ENCODE results near the gene TSKU. TPM values are rescaled to one million over a fixed set of nuclear protein-coding genes. Genes with fewer than 3 reads are reported as not detected.

TSKU gene
- total RNA-seq, 1 donor from 2014 or later, result 29.9 TPM

GRCh38 chr11:76765863-76766350 is 17.2 kb upstream of the TSKU start:
- no peak for DNase-seq (ENCODE audit: low spot score)
- H3K4me1 Mint-ChIP-seq (ENCODE audit: unreplicated experiment), result peaks cover 31% of the 10 kb centered on the region
- no peak overlapping the region for H3K27ac Mint-ChIP-seq (ENCODE audit: unreplicated experiment)
- H3K4me3 Mint-ChIP-seq (ENCODE audit: unreplicated experiment), result no peak overlapping the region
- TF ChIP-seq CTCF (IDR thresholded peaks at IDR 0.05; ENCODE audit: unreplicated experiment), result no peak
- H3K27me3 Mint-ChIP-seq (ENCODE audit: unreplicated experiment), result peaks cover 2% of the 10 kb centered on the region
- no peaks in the 10 kb centered on the region for H3K36me3 Mint-ChIP-seq (ENCODE audit: low read depth, unreplicated experiment)
- H3K9me3 Mint-ChIP-seq (ENCODE audit: unreplicated experiment), result no peaks in the 10 kb centered on the region

GRCh38 chr11:76766521-76766920 is 16.6 kb upstream of the TSKU start:
- DNase-seq (ENCODE audit: low spot score), result no peak
- Mint-ChIP-seq H3K4me1 (ENCODE audit: unreplicated experiment) (peaks cover 31% of the 10 kb centered on the region), H3K27me3 (ENCODE audit: unreplicated experiment) (peaks cover 2% of the 10 kb centered on the region), H3K4me3 (ENCODE audit: unreplicated experiment) (no peak overlapping the region), H3K36me3 (ENCODE audit: low read depth, unreplicated experiment) (no peaks in the 10 kb centered on the region), H3K9me3 (ENCODE audit: unreplicated experiment) (no peaks in the 10 kb centered on the region), H3K27ac (ENCODE audit: unreplicated experiment) (no peak overlapping the region)
- no peak for TF ChIP-seq CTCF (IDR thresholded peaks at IDR 0.05; ENCODE audit: unreplicated experiment)

GRCh38 chr11:76767659-76768058 is 15.5 kb upstream of the TSKU start:
- Mint-ChIP-seq H3K36me3 (ENCODE audit: low read depth, unreplicated experiment) (no peaks in the 10 kb centered on the region), H3K27me3 (ENCODE audit: unreplicated experiment) (peaks cover 5% of the 10 kb centered on the region), H3K4me1 (ENCODE audit: unreplicated experiment) (peaks cover 42% of the 10 kb centered on the region), H3K27ac (ENCODE audit: unreplicated experiment) (no peak overlapping the region), H3K4me3 (ENCODE audit: unreplicated experiment) (no peak overlapping the region), H3K9me3 (ENCODE audit: unreplicated experiment) (no peaks in the 10 kb centered on the region)
- TF ChIP-seq CTCF (IDR thresholded peaks at IDR 0.05; ENCODE audit: unreplicated experiment), result no peak
- DNase-seq (ENCODE audit: low spot score), result no peak

- Mint-ChIP-seq H3K27me3 (ENCODE audit: unreplicated experiment) (peaks cover 5% of the 10 kb centered on the region), H3K4me1 (ENCODE audit: unreplicated experiment) (peaks cover 43% of the 10 kb centered on the region), H3K36me3 (ENCODE audit: low read depth, unreplicated experiment) (no peaks in the 10 kb centered on the region), H3K4me3 (ENCODE audit: unreplicated experiment) (peak overlapping the region; percentile 9), H3K9me3 (ENCODE audit: unreplicated experiment) (no peaks in the 10 kb centered on the region), H3K27ac (ENCODE audit: unreplicated experiment) (peak overlapping the region; percentile 76)
- no peak for TF ChIP-seq CTCF (IDR thresholded peaks at IDR 0.05; ENCODE audit: unreplicated experiment)
- no peak for DNase-seq (ENCODE audit: low spot score)
Measured at GRCh38 chr11:76768088-76768908, 14.9 kb upstream of the TSKU start.

GRCh38 chr11:76768909-76769560 is 14.1 kb upstream of the TSKU start:
- Mint-ChIP-seq H3K4me3 (ENCODE audit: unreplicated experiment) (peak overlapping the region; percentile 9), H3K27me3 (ENCODE audit: unreplicated experiment) (peaks cover 5% of the 10 kb centered on the region), H3K27ac (ENCODE audit: unreplicated experiment) (peak overlapping the region; percentile 76), H3K36me3 (ENCODE audit: low read depth, unreplicated experiment) (no peaks in the 10 kb centered on the region), H3K9me3 (ENCODE audit: unreplicated experiment) (no peaks in the 10 kb centered on the region), H3K4me1 (ENCODE audit: unreplicated experiment) (peaks cover 40% of the 10 kb centered on the region)
- DNase-seq (ENCODE audit: low spot score), result no peak
- no peak for TF ChIP-seq CTCF (IDR thresholded peaks at IDR 0.05; ENCODE audit: unreplicated experiment)

All from endothelial cell (in vitro differentiated cells).